ENCODE measurements around the gene NKD2. TPM values are rescaled to one million over a fixed set of nuclear protein-coding genes. Genes with fewer than 3 reads are reported as not detected.

The NKD2 gene
- total RNA-seq, 1 experiment from 2014 or later = 1.9 TPM

DNA sequence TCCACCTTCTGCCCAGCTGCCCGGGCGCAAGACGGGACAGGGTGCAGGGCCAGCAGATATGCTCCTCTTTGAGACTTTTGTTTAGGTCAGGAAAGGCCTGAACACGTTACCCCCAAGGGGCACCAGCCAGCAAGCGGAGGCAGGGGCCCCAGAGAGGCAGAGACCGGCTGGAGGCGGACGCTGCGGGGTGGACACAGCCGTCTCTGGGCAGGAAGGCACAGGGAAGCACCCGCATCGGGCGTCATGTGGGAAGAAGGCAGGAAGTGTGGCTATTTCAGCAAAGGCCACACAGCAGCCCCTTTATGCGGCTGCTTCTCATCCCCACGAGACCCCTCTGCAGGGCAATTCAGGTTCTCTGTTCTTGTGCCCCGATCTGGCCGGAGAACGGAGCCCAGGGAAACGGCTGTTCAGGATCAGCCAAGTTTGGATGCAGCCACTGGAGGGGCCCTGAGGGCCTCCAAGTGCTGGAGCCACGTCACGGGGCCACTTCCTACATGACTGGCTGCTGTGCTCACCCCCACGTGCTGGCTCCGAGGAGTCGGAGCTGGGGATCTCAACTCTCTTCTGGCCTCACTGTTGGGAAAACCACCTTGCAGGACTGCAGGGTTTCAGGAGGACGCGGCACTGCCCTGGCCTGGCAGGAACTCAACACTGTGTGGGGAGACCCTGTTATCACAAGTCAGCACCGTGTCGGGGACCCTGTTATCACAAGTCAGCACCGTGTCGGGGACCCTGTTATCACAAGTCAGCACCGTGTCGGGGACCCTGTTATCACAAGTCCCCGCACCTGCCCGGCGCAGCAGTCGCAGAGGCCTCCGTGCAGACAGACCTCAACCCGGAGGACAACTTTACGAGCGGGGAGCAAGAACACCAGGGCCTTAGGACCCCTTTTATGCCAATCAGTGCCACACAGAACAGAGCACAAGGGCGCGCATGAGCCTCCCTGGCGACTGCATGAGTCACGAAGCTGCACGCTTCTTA lies 58.8 kb downstream of the NKD2 start:
- peak; percentile 7 for DNase-seq (ENCODE audit: low read depth, low spot score)
- in situ Hi-C loops (cut with HindIII; ENCODE audit: low pct_unique_long_range_greater_than_20kb, low sequenced_read_pairs) = no loop called here

- in situ Hi-C loops (cut with HindIII; ENCODE audit: low pct_unique_long_range_greater_than_20kb, low sequenced_read_pairs) = no loop called here
- no peak for DNase-seq (ENCODE audit: low read depth, low spot score)
Measured at GRCh38 chr5:1068204-1068894, 59.7 kb downstream of the NKD2 start.

GRCh38 chr5:1068895-1069719 lies 60.5 kb downstream of the NKD2 start:
- no peak for DNase-seq (ENCODE audit: low read depth, low spot score)
- in situ Hi-C loops (cut with HindIII; ENCODE audit: low pct_unique_long_range_greater_than_20kb, low sequenced_read_pairs) = no loop called here

DNA sequence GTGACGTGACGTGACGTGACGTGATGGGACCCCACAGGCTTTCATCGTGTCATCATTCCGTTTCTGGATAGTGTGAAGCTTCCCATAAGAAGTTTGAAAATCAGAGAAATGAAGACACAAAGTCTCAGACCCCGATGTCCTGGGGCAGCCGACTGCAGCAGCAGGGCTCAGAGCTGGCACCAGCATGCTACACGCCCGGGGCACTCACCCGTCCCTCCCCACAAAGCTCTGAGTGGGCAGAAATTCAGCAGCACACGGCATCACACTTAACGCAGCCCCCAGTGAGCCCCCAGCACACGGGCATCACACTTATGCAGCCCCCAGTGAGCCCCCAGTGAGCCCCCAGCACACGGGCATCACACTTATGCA lies 61.1 kb downstream of the NKD2 start:
- DNase-seq (ENCODE audit: low read depth, low spot score) = no peak
- in situ Hi-C loops (cut with HindIII; ENCODE audit: low pct_unique_long_range_greater_than_20kb, low sequenced_read_pairs) = no loop called here

GRCh38 chr5:1073239-1074102 lies 64.9 kb downstream of the NKD2 start:
- no peak for DNase-seq (ENCODE audit: low read depth, low spot score)
- in situ Hi-C loops (cut with HindIII; ENCODE audit: low pct_unique_long_range_greater_than_20kb, low sequenced_read_pairs) = no loop called here

DNA sequence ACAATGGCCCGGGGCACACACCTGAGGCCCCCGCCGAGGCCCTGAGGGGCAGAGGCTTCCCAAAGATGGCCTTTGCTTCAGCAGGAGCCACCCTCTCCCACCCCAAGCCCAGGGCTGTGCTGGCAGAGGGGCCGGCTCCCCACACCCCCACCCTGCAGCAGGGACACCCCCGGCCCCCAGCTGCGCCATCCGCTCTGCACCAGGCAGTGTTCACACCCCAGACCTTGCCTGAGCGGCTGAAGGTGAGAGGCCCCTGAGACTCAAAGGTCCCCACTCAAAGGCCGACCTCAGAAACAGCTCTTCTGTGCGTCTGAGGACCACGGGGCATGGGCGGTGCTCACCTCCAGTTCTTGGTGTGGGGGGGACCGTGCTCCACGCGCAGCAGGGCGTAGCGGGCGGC lies 65.6 kb downstream of the NKD2 start:
- in situ Hi-C loops (cut with HindIII; ENCODE audit: low pct_unique_long_range_greater_than_20kb, low sequenced_read_pairs) = no loop called here
- no peak for DNase-seq (ENCODE audit: low read depth, low spot score)

GRCh38 chr5:1074816-1075554 lies 66.4 kb downstream of the NKD2 start:
- no peak for DNase-seq (ENCODE audit: low read depth, low spot score)
- in situ Hi-C loops (cut with HindIII; ENCODE audit: low pct_unique_long_range_greater_than_20kb, low sequenced_read_pairs) = no loop called here

GRCh38 chr5:1075555-1075881 lies 66.9 kb downstream of the NKD2 start:
- DNase-seq (ENCODE audit: low read depth, low spot score) = no peak
- in situ Hi-C loops (cut with HindIII; ENCODE audit: low pct_unique_long_range_greater_than_20kb, low sequenced_read_pairs) = no loop called here

DNA sequence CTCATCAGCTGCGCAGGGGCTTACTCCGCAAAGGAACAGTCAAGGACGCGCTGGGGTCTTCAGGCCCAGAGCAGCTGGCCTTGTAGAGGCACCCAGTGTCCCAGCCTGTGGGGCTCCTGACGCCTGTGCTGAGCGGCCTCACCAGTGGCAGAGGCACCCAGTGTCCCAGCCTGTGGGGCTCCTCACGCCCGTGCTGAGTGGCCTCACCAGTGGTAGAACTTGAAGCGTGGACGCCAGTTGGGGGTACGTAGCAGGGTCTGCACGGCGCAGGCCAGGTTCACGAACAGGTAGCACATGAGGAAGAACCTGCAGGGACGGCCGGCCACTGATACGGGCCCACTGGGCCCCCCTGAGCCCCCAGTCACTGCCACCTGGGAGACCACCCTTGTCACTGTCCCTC lies 67.3 kb downstream of the NKD2 start:
- DNase-seq (ENCODE audit: low read depth, low spot score) = no peak
- in situ Hi-C loops (cut with HindIII; ENCODE audit: low pct_unique_long_range_greater_than_20kb, low sequenced_read_pairs) = no loop called here

DNA sequence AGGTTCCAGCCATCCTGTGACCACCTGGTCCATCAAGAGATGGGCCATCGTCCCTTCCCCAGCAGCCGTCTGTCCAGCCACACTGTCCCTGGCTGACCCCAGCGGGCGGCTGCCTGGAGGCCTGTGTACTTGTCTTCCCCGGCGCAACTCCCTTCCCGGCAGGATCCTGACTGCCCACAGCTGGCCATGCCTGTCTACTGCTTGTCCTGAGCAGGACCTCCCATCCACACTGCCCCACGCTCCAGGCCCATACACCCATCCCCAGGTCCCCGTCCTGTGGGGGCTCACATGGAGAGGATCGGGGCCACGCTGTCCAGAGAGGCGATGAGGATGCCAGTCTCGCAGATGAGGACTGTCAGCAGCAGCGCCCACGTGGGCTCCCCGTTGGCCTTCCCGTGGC lies 67.8 kb downstream of the NKD2 start:
- in situ Hi-C loops (cut with HindIII; ENCODE audit: low pct_unique_long_range_greater_than_20kb, low sequenced_read_pairs) = no loop called here
- DNase-seq (ENCODE audit: low read depth, low spot score) = no peak

GRCh38 chr5:1077026-1077425 lies 68.4 kb downstream of the NKD2 start:
- no peak for DNase-seq (ENCODE audit: low read depth, low spot score)
- in situ Hi-C loops (cut with HindIII; ENCODE audit: low pct_unique_long_range_greater_than_20kb, low sequenced_read_pairs) = no loop called here

DNA sequence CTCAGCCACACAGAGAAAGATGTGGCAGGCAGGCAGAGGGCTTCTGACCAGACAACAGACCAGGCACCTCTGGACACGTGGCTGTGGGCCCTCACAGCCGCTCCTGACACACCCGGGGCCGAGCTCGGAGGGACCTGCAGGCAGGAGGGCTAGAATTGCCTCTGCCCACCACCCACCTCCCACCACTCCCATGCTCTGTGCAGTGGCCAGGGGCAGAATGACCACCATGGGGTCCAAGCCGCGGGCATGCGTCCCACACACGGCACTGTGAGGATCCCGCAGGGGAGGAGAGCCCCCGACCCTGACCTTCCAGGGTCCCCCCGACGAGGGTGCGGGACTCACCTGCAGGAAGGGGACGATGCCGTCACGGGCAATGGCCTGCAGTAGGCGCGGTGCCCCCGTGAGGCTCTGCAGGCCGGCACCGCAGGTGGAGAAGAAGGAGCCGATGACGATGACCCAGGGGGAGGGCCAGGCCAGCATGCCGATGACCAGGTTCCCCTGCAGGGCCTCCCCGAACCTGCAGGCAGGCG lies 69.0 kb downstream of the NKD2 start:
- in situ Hi-C loops (cut with HindIII; ENCODE audit: low pct_unique_long_range_greater_than_20kb, low sequenced_read_pairs) = no loop called here
- DNase-seq (ENCODE audit: low read depth, low spot score) = no peak

GRCh38 chr5:1078206-1078605 lies 69.6 kb downstream of the NKD2 start:
- DNase-seq (ENCODE audit: low read depth, low spot score) = no peak
- in situ Hi-C loops (cut with HindIII; ENCODE audit: low pct_unique_long_range_greater_than_20kb, low sequenced_read_pairs) = no loop called here

DNA sequence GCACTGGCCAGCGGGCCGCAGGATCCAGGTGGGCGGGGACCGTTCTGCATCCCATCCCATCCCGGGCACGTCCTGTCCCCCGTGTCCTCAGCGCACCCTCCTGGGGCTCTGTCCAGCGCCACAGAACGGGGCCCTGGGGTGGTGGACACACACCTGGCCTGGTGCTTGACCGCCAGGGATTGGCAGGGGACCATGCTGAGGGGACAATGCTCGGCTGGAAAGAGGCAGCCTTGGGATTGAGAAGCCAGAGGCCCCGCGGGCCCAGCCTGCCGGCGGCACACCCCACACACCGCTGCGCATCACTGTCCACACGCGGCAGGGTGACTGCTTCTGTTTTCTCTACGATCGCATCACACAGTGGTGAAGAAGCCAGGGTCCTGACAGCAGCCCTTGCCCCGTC lies 70.2 kb downstream of the NKD2 start:
- in situ Hi-C loops (cut with HindIII; ENCODE audit: low pct_unique_long_range_greater_than_20kb, low sequenced_read_pairs) = no loop called here

DNA sequence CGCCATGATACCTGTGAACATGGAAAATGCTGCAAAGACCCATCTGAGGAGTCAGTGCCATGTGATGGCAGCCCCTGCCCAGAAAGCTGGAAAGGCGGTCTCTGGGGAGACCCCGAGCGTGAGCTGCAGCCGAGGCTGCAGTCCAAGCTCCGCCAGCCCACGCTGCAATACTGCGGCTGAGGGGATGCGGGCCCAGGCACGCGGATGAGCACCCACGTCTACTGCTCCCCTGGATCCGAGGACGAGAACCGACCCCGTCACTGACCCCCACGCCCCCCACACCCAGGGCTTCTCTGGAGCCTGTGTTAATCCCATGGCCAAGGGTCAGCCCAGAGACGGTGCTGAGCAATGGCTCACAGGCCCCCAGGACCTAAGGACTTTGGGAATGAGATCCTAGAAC lies 70.9 kb downstream of the NKD2 start:
- in situ Hi-C loops (cut with HindIII; ENCODE audit: low pct_unique_long_range_greater_than_20kb, low sequenced_read_pairs) = no loop called here
- DNase-seq (ENCODE audit: low read depth, low spot score) = no peak

More for the DNA sequence above, 70.2 kb downstream of the NKD2 start:
- no peak for DNase-seq (ENCODE audit: low read depth, low spot score)

DNA sequence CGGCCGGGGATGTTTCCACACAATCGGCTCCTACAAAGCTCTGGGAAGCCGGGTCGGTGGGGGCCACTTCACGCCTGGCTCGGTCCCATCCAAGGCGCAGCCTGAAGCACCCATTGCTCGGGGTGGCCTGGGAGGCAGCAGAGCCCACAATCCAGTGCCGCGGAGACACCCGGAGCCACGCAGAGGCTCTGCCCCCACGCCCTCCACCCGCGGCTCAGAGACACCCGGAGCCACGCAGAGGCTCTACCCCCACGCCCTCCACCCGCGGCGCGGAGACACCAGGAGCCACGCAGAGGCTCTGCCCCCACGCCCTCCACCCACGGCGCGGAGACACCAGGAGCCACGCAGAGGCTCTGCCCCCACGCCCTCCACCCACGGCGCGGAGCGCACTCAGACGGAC lies 71.4 kb downstream of the NKD2 start:
- DNase-seq (ENCODE audit: low read depth, low spot score) = no peak
- in situ Hi-C loops (cut with HindIII; ENCODE audit: low pct_unique_long_range_greater_than_20kb, low sequenced_read_pairs) = no loop called here

GRCh38 chr5:1080432-1080831 lies 71.8 kb downstream of the NKD2 start:
- no peak for DNase-seq (ENCODE audit: low read depth, low spot score)
- in situ Hi-C loops (cut with HindIII; ENCODE audit: low pct_unique_long_range_greater_than_20kb, low sequenced_read_pairs) = no loop called here
